K562 (cell line): Measurements from ENCODE around the gene ZSCAN25. TPM values are rescaled to one million over a fixed set of nuclear protein-coding genes. Genes with fewer than 3 reads are reported as not detected.

Experiments used
- ATAC-seq: fragments of 200-7000 bp; cut with Tn5 transposase; 3 replicates; pipeline ENCODE4 v1.9.1; 2020; ENCODE audit warnings: moderate library complexity
- BruUV-seq: library from RNA; stranded (reverse); fragments of 400-500 nt; replicated peaks from 2 replicates; lab custom pipeline; 2021; lab: Mats Ljungman, UMichigan
- CTCF ChIA-PET: fragments of 300-600 bp; formaldehyde crosslinking; extraction: SDS; loops from one replicate; lab custom pipeline; 2021; ENCODE audit warnings: low intra/inter-chr PET ratio; lab: Yijun Ruan, JAX
- POLR2A ChIA-PET: fragments of 300-600, 350-650 bp; sonication (Branson Sonifier 250); formaldehyde crosslinking; extraction: SDS; loops from one replicate; lab custom pipeline; 2021; ENCODE audit warnings: antibody characterized with exemption, inconsistent platforms; lab: Yijun Ruan, JAX
- DNase-seq, 4 experiments: peaks; one replicate each; pipeline versions ENCODE4 v3.0.0 to v3.0.0-alpha.2; 2011 to 2018; ENCODE audit warnings: low spot score in 3 of 4, mixed read lengths in 3 of 4; ENCODE audit errors: extremely low read depth in 1 of 4
- FAIRE-seq: peaks from 2 replicates; lab custom pipeline; 2011; peaks lifted over from hg19 to GRCh38; lab: Jason Lieb, UNC
- H2AFZ ChIP-seq: 2 replicates; pipeline ENCODE4 v1.6.0; 2011; ENCODE audit warnings: low read depth, low read length, control low read depth, inconsistent platforms
- H3K27ac ChIP-seq: fragments of 200-600 bp; 3 replicates; pipeline ENCODE4 v1.8.0; 2011; ENCODE audit warnings: low read depth, mild to moderate bottlenecking, control low read depth, inconsistent platforms, low read length, moderate library complexity, mixed read lengths; ENCODE audit errors: extremely low read depth
- H3K27me3 ChIP-seq, 2 experiments: fragments of 300-600 bp in 1 of 2; 2 replicates in 1 of 2; 3 replicates in 1 of 2; pipeline versions ENCODE4 v1.6.0 to v1.8.0; 2011; ENCODE audit warnings: inconsistent platforms in 2 of 2, low read length in 2 of 2, mild to moderate bottlenecking in 1 of 2, mixed read lengths in 1 of 2, moderate library complexity in 1 of 2; ENCODE audit not compliant: control insufficient read depth in 2 of 2, insufficient read depth in 2 of 2
- H3K36me3 ChIP-seq: fragments of 300-600 bp; 3 replicates; pipeline ENCODE4 v1.8.0; 2011; ENCODE audit warnings: mild to moderate bottlenecking, low read length, inconsistent platforms; ENCODE audit not compliant: control insufficient read depth, insufficient read depth
- H3K4me1 ChIP-seq, 2 experiments: fragments of 200-600 bp in 1 of 2; replicated peaks in 1 of 2; 2 replicates in 1 of 2; 3 replicates in 1 of 2; pipeline versions ENCODE4 v1.5.1 to v1.8.0; 2011; ENCODE audit warnings: inconsistent platforms in 2 of 2, low read length in 2 of 2, mild to moderate bottlenecking in 1 of 2, mixed read lengths in 1 of 2, moderate library complexity in 1 of 2; ENCODE audit not compliant: control insufficient read depth in 2 of 2, insufficient read depth in 2 of 2
- H3K4me2 ChIP-seq: 2 replicates; pipeline ENCODE4 v1.6.1; 2011; ENCODE audit warnings: low read length, control low read depth, inconsistent platforms, mixed read lengths; ENCODE audit not compliant: insufficient read depth
- H3K4me3 ChIP-seq: fragments of 200-600 bp; sonication (generic), shearing (Covaris generic); 2 replicates; pipeline ENCODE4 v1.5.1; 2016; ENCODE audit warnings: control low read depth, inconsistent platforms
- H3K79me2 ChIP-seq: fragments of 200-600 bp; 3 replicates; pipeline ENCODE4 v1.8.0; 2011; ENCODE audit warnings: low read length, inconsistent platforms; ENCODE audit not compliant: control insufficient read depth, insufficient read depth
- H3K9ac ChIP-seq, 2 experiments: 2 replicates each; pipeline versions ENCODE4 v1.6.0 to v1.6.1; 2011; ENCODE audit warnings: low read depth in 2 of 2, low read length in 2 of 2, control low read depth in 1 of 2, inconsistent platforms in 1 of 2, mild to moderate bottlenecking in 1 of 2, mixed read lengths in 1 of 2; ENCODE audit not compliant: insufficient read depth in 1 of 2
- H3K9me1 ChIP-seq: one replicate; pipeline ENCODE4 v1.6.0; 2011; ENCODE audit warnings: inconsistent platforms, mild to moderate bottlenecking, low read length, moderate library complexity; ENCODE audit not compliant: control insufficient read depth, insufficient read depth
- H3K9me3 ChIP-seq: replicated peaks from 2 replicates; pipeline ENCODE4 v1.5.1; 2011; ENCODE audit warnings: low read depth, low read length, inconsistent platforms; ENCODE audit not compliant: control insufficient read depth, insufficient read depth
- H4K20me1 ChIP-seq: replicated peaks from 2 replicates; pipeline ENCODE4 v1.6.1; 2011; ENCODE audit warnings: low read length, inconsistent platforms, mixed read lengths; ENCODE audit not compliant: control insufficient read depth, insufficient read depth
- ASH1L ChIP-seq: fragments of 450-650 bp; IDR thresholded peaks from 2 replicates; pipeline ENCODE4 v1.6.1; 2018; ENCODE audit warnings: borderline replicate concordance, mild to moderate bottlenecking, low read depth; ENCODE audit not compliant: partially characterized antibody
- CHD4 ChIP-seq: fragments of 200-600 bp; sonication (generic); IDR thresholded peaks from 3 replicates; pipeline ENCODE4 v1.6.1; 2012; ENCODE audit warnings: low read depth, mild to moderate bottlenecking, mixed read lengths, low read length, inconsistent platforms; ENCODE audit not compliant: insufficient read depth, insufficient replicate concordance, poor library complexity, severe bottlenecking
- PHTF2 ChIP-seq: fragments of 250-450 bp; sonication (Bioruptor Pico); IDR thresholded peaks from 2 replicates; pipeline ENCODE4 v1.5.0; 2021; ENCODE audit warnings: mild to moderate bottlenecking
- RBM15 ChIP-seq: fragments of 200-400 bp; formaldehyde crosslinking; IDR thresholded peaks from 2 replicates; pipeline ENCODE4 v1.6.1; 2018; ENCODE audit warnings: mild to moderate bottlenecking, low read length, moderate library complexity; ENCODE audit not compliant: insufficient read depth
- SIX5 ChIP-seq, 2 experiments: IDR thresholded peaks; 2 replicates each; pipeline ENCODE4 v1.6.1; 2011; ENCODE audit warnings: low read length in 2 of 2, borderline replicate concordance in 1 of 2, low read depth in 1 of 2, mild to moderate bottlenecking in 1 of 2, moderate library complexity in 1 of 2; ENCODE audit not compliant: insufficient read depth in 1 of 2
- U2AF2 ChIP-seq: fragments of 200-400 bp; formaldehyde crosslinking; optimal IDR thresholded peaks from 2 replicates; pipeline ENCODE3; 2017; ENCODE audit warnings: low read depth, mild to moderate bottlenecking, low read length
- ZNF12 ChIP-seq: sonication (generic); formaldehyde crosslinking; IDR thresholded peaks from 2 replicates; pipeline ENCODE4 v1.4.0; 2020; ENCODE audit warnings: mild to moderate bottlenecking, missing genetic modification reagents
- ZNF124 ChIP-seq: sonication (generic); formaldehyde crosslinking; IDR thresholded peaks from 2 replicates; pipeline ENCODE4 v1.8.1; 2022; ENCODE audit warnings: missing genetic modification reagents
- ZNF561 ChIP-seq: fragments of 450-650 bp; formaldehyde crosslinking; conservative IDR thresholded peaks from 2 replicates; pipeline ENCODE4 v1.4.0; 2020; ENCODE audit warnings: mild to moderate bottlenecking, moderate library complexity
- ZNF696 ChIP-seq: fragments of 250-450 bp; sonication (Bioruptor Pico); conservative IDR thresholded peaks from 2 replicates; pipeline ENCODE4 v1.4.0; 2020; ENCODE audit warnings: mild to moderate bottlenecking, moderate library complexity
- WGBS: fragments of 100-300 bp; shearing (Covaris generic); methylation state at CpG from one replicate; pipeline ENCODE4 v1.1.6; 2016; ENCODE audit warnings: low coverage, mixed read lengths; ENCODE audit not compliant: insufficient coverage; ENCODE audit errors: missing lambda C conversion rate; 5-methylcytosine and 5-hydroxymethylcytosine counted together
- in situ Hi-C: fragments of 300-500 bp; cut with MboI; formaldehyde crosslinking; loops from 4 replicates; pipeline ENCODE4 v1.15.0; 2018; ENCODE audit warnings: inconsistent platforms, mixed read lengths
- intact Hi-C: fragments of 100-400 bp; cut with micrococcal nuclease; formaldehyde crosslinking; loops from 2 replicates; pipeline ENCODE4 v1.14.2; 2022
- polyA plus RNA-seq, 8 experiments: library from polyadenylated mRNA; depleted of rRNA in 4 of 8; stranded (reverse) in 5 of 8; unstranded in 3 of 8; fragments of >200 nt; fragmentation: Nextera tagmentation in 2 of 8; fragmentation: Illumina TruSeq in 1 of 8; extraction: Ambion mirVana in 2 of 8; extraction: Trizol in 1 of 8; gene quantifications; 2 replicates each; pipeline versions ENCODE4 v1.2.1 to v1.2.3, GENCODE V29; 2011 to 2014; ENCODE audit warnings: inconsistent platforms in 1 of 8, missing spikeins in 1 of 8
- total RNA-seq, 7 experiments: library from RNA; depleted of rRNA in 6 of 7; stranded (reverse); fragments of >200 nt in 6 of 7; fragmentation: Illumina TruSeq in 2 of 7; extraction: Trizol in 2 of 7; gene quantifications; 2 replicates each; pipeline versions ENCODE4 v1.2.1 to v1.2.3, GENCODE V29; 2011 to 2021; ENCODE audit warnings: low replicate concordance in 1 of 7
- TF ChIP-seq, protein P1 (sequence below), 2 experiments: fragments of 150-350 bp in 1 of 2; IDR thresholded peaks; 2 replicates each; pipeline ENCODE4 v1.6.1; 2012 to 2016; ENCODE audit warnings: low read depth in 2 of 2, low read length in 2 of 2, mild to moderate bottlenecking in 1 of 2, moderate library complexity in 1 of 2
- TF ChIP-seq, protein P2 (sequence below): fragments of 450-650 bp; conservative IDR thresholded peaks from 2 replicates; pipeline ENCODE4 v1.6.1; 2016; ENCODE audit warnings: missing genetic modification characterization, low read depth, mild to moderate bottlenecking, control low read depth, missing compliant biosample characterization
- TF ChIP-seq, protein P3 (sequence below): sonication (generic); formaldehyde crosslinking; IDR thresholded peaks from 2 replicates; pipeline ENCODE4 v1.4.0; 2020; ENCODE audit warnings: mild to moderate bottlenecking, missing genetic modification reagents

Gene ZSCAN25
- total and polyA plus RNA-seq, 9 of the 15 experiments (the other 6 are each of a cell fraction or from before 2014, with no cell fraction given), result 0.94 to 18.4 (median 12.8) TPM

DNA sequence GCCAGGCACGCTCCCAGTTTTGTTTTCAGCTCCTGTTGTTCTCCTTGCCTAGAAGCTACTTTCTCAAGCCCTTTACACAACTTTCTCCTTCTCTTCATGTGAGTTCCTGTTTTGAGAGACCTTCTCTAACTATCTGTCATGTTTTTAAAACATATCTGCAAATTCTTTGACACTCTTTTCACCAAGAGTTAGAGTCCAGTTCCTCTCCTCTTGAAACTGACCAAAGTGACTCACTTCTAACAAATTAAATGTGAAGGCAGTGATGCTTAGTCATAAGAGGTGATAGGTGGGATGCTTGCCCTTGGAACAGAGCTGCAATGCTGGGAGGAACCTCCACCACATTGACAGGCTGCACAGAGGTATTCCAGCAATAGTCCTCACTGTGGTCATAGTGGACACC lies 25.3 kb downstream of the ZSCAN25 start:
- Histone ChIP-seq H3K9me1 (no peaks in the 10 kb centered on the region), H3K27me3 (no peaks in the 10 kb centered on the region), H2AFZ (no peak overlapping the region), H3K36me3 (no peaks in the 10 kb centered on the region), H3K27ac (no peak overlapping the region), H3K9me3 (no peaks in the 10 kb centered on the region), H3K4me2 (no peak overlapping the region), H3K4me1 (peaks cover 0 to 4% of the 10 kb centered on the region in 2 experiments; a peak in 1 of 5 replicates), H3K9ac (no peak overlapping the region), H3K79me2 (no peaks in the 10 kb centered on the region), H4K20me1 (no peaks in the 10 kb centered on the region), H3K4me3 (no peak overlapping the region)
- FAIRE-seq, result no peak
- DNase-seq, result no peak
- no peak for ATAC-seq
- ChIA-PET CTCF (no interaction called here), POLR2A (interaction anchor here (0.8 to 1.3 kb wide), 4 partner anchors 10 to 255 kb away, joined by 3 to 4 read pairs (median 3); partner anchors contain the start of gene ZSCAN25)
- WGBS, result 53% methylated on average over 1 of the region's 1 CpG
- in situ Hi-C loops (no loop called here), intact Hi-C loops (no loop called here)
- BruUV-seq, result no TSS peak
- TF ChIP-seq ASH1L (no peak), ZNF124 (no peak), ZNF561 (CRISPR knock-in tag) (no peak), RBM15 (no peak), ZNF696 (no peak), U2AF2 (no peak), CHD4 (no peak), ZNF12 (CRISPR knock-in tag) (no peak), PHTF2 (CRISPR knock-in tag) (no peak), SIX5 (IDR thresholded peaks at IDR 0.05; ENCODE audit: borderline replicate concordance in 1 of 2, insufficient read depth in 1 of 2, low read depth in 1 of 2, low read length in 2 of 2) (no peak)
- TF ChIP-seq, protein P1, sequence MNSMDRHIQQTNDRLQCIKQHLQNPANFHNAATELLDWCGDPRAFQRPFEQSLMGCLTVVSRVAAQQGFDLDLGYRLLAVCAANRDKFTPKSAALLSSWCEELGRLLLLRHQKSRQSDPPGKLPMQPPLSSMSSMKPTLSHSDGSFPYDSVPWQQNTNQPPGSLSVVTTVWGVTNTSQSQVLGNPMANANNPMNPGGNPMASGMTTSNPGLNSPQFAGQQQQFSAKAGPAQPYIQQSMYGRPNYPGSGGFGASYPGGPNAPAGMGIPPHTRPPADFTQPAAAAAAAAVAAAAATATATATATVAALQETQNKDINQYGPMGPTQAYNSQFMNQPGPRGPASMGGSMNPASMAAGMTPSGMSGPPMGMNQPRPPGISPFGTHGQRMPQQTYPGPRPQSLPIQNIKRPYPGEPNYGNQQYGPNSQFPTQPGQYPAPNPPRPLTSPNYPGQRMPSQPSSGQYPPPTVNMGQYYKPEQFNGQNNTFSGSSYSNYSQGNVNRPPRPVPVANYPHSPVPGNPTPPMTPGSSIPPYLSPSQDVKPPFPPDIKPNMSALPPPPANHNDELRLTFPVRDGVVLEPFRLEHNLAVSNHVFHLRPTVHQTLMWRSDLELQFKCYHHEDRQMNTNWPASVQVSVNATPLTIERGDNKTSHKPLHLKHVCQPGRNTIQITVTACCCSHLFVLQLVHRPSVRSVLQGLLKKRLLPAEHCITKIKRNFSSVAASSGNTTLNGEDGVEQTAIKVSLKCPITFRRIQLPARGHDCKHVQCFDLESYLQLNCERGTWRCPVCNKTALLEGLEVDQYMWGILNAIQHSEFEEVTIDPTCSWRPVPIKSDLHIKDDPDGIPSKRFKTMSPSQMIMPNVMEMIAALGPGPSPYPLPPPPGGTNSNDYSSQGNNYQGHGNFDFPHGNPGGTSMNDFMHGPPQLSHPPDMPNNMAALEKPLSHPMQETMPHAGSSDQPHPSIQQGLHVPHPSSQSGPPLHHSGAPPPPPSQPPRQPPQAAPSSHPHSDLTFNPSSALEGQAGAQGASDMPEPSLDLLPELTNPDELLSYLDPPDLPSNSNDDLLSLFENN (IDR thresholded peaks at IDR 0.05; ENCODE audit: low read depth in 2 of 2, low read length in 2 of 2), result no peak
- TF ChIP-seq, protein P2, sequence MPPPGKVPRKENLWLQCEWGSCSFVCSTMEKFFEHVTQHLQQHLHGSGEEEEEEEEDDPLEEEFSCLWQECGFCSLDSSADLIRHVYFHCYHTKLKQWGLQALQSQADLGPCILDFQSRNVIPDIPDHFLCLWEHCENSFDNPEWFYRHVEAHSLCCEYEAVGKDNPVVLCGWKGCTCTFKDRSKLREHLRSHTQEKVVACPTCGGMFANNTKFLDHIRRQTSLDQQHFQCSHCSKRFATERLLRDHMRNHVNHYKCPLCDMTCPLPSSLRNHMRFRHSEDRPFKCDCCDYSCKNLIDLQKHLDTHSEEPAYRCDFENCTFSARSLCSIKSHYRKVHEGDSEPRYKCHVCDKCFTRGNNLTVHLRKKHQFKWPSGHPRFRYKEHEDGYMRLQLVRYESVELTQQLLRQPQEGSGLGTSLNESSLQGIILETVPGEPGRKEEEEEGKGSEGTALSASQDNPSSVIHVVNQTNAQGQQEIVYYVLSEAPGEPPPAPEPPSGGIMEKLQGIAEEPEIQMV (tag), result no peak
- TF ChIP-seq, protein P3, sequence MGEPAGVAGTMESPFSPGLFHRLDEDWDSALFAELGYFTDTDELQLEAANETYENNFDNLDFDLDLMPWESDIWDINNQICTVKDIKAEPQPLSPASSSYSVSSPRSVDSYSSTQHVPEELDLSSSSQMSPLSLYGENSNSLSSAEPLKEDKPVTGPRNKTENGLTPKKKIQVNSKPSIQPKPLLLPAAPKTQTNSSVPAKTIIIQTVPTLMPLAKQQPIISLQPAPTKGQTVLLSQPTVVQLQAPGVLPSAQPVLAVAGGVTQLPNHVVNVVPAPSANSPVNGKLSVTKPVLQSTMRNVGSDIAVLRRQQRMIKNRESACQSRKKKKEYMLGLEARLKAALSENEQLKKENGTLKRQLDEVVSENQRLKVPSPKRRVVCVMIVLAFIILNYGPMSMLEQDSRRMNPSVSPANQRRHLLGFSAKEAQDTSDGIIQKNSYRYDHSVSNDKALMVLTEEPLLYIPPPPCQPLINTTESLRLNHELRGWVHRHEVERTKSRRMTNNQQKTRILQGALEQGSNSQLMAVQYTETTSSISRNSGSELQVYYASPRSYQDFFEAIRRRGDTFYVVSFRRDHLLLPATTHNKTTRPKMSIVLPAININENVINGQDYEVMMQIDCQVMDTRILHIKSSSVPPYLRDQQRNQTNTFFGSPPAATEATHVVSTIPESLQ (CRISPR knock-in tag), result no peak
